ENCODE data around the gene ZDHHC6. TPM values are rescaled to one million over a fixed set of nuclear protein-coding genes. Genes with fewer than 3 reads are reported as not detected.

Gene ZDHHC6
- total and polyA plus RNA-seq, 8 donors, result 20.0 to 57.1 (median 25.5) TPM

DNA sequence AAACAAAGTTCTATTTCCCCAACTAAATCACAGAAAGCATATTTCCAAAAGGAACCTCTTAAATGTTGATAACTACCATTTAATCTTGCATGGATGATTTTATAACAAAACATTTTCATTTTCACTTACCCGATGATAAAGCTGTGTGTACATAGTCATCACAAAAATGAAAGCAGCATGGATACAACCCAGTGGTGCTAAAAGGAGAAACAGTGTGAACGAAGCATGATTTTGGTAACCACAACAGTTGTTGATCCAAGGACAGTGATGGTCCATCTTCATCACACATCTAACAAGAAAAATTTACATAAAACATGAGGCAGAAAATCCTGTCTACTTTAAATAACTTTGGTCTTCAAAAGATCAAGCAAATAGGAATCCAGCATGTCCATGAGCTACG lies 4.7 kb downstream of the ZDHHC6 start:
- Histone ChIP-seq H3K4me3 (no peak overlapping the region), H3K27me3 (no peaks in the 10 kb centered on the region), H3K36me3 (peaks cover 29 to 83% (median 78%) of the 10 kb centered on the region in 4 donors), H3K27ac (no peak overlapping the region), H3K9me3 (no peaks in the 10 kb centered on the region), H3K4me1 (peaks cover 6 to 31% (median 20%) of the 10 kb centered on the region in 4 donors)
- no peak for DNase-seq
- TF ChIP-seq, protein P1, sequence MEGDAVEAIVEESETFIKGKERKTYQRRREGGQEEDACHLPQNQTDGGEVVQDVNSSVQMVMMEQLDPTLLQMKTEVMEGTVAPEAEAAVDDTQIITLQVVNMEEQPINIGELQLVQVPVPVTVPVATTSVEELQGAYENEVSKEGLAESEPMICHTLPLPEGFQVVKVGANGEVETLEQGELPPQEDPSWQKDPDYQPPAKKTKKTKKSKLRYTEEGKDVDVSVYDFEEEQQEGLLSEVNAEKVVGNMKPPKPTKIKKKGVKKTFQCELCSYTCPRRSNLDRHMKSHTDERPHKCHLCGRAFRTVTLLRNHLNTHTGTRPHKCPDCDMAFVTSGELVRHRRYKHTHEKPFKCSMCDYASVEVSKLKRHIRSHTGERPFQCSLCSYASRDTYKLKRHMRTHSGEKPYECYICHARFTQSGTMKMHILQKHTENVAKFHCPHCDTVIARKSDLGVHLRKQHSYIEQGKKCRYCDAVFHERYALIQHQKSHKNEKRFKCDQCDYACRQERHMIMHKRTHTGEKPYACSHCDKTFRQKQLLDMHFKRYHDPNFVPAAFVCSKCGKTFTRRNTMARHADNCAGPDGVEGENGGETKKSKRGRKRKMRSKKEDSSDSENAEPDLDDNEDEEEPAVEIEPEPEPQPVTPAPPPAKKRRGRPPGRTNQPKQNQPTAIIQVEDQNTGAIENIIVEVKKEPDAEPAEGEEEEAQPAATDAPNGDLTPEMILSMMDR (IDR thresholded peaks at IDR 0.05), result no peak
- TF ChIP-seq EP300 (IDR thresholded peaks at IDR 0.05) (no peak), POLR2A (IDR thresholded peaks at IDR 0.05) (no peak), POLR2AphosphoS5 (IDR thresholded peaks at IDR 0.05) (no peak)
- WGBS, 5 donors, result 34 to 61% (median 49%) methylated on average over 3 of the region's 3 CpGs
- intact Hi-C loops (cut with DNase I; ENCODE audit: low total_unique reads), result no loop called here

DNA sequence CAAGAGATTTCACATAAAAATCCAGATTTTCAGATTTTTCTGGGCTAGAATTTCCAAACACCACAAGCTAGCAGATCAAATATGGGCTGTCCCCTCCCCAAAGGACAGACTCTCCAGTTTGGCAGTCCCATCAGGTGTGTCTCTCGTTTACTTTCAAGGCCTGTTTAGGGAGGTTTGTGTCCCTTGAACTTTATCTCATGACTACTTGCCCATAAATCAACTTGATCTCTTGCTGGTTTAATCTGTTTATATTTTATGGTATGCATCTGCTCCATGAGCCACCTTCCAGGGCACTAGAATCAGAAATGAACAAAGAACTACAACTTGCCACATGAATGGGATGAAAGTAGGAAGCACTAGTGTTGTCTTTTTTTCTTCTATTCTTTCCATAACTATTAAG lies 5.2 kb downstream of the ZDHHC6 start:
- no peak overlapping the region for H3K27ac ChIP-seq
- no peak for DNase-seq
- H3K4me3 ChIP-seq, result no peak overlapping the region
- no peaks in the 10 kb centered on the region for H3K27me3 ChIP-seq
- H3K4me1 ChIP-seq, result peaks cover 6 to 31% (median 20%) of the 10 kb centered on the region in 4 donors
- whole genome bisulfite sequencing, 5 donors, result 54 to 75% (median 69%) methylated on average over 1 of the region's 1 CpG
- TF ChIP-seq POLR2A (IDR thresholded peaks at IDR 0.05), result no peak
- no peak for TF ChIP-seq EP300 (IDR thresholded peaks at IDR 0.05)
- TF ChIP-seq, protein P1 (IDR thresholded peaks at IDR 0.05), result no peak
- TF ChIP-seq POLR2AphosphoS5 (IDR thresholded peaks at IDR 0.05), result no peak
- no peaks in the 10 kb centered on the region for H3K9me3 ChIP-seq
- H3K36me3 ChIP-seq, result peaks cover 32 to 89% (median 84%) of the 10 kb centered on the region in 4 donors
- intact Hi-C loops (cut with DNase I; ENCODE audit: low total_unique reads), result no loop called here

DNA sequence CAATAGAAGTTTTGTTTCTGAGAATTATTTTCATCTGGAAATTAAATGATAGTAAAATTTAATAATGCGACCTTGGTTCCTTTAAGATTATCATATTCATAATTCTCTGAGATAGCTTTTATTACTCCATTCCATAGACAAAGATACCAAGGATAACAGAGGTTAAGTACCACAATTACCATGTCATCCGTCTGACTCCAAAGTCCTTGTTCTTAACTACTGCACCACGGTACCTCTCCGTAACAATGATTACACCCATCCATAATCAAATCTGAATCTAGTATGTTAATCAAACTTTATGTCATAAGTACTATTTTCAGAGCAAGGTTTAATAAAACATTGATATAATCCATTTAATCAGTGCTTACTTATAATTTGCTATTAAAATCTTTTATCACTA lies 8.4 kb downstream of the ZDHHC6 start:
- Histone ChIP-seq H3K4me3 (no peak overlapping the region), H3K27me3 (no peaks in the 10 kb centered on the region), H3K4me1 (peaks cover 0 to 5% (median 0%) of the 10 kb centered on the region in 4 donors), H3K36me3 (peaks cover 47 to 95% (median 91%) of the 10 kb centered on the region in 4 donors), H3K27ac (no peak overlapping the region), H3K9me3 (no peaks in the 10 kb centered on the region)
- intact Hi-C loops (cut with DNase I; ENCODE audit: low total_unique reads), result no loop called here
- 83 to 96% (median 95%) methylated on average over 4 of the region's 4 CpGs for WGBS, 5 donors
- no peak for TF ChIP-seq POLR2AphosphoS5 (IDR thresholded peaks at IDR 0.05)
- no peak for DNase-seq

DNA sequence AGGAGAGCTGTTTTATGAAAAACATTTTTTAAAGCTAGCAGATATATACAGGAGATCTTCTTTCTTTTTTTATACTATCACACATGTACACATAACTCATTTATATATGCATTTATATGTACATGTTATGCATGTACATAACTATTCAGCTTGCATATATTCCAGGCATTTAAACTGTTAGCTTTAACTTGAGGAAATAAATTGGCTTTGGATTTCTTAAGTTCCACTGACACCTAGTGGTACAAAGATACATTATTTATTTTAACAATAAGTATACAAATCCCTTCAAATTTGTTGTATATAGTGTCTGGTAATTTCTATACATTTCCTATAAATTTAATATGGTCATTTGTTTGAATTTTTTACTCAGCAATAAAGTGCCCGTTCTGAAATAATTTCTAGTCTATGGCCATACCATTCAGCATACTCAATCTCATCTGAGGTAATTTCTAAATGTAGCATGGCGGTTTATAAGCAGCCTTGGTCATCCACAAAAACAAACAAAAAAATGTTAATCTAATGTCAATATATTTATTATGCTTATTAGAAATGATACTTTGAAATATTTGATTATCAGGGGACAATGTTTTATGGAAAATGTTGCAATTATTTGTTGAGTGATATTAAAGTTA lies 11.6 kb downstream of the ZDHHC6 start:
- WGBS, 5 donors, result 71 to 84% (median 77%) methylated on average over 2 of the region's 2 CpGs
- intact Hi-C loops (cut with DNase I; ENCODE audit: low total_unique reads), result no loop called here
- no peaks in the 10 kb centered on the region for H3K27me3 ChIP-seq
- DNase-seq, result peak in 1 of 2 donors; percentile 55
- H3K9me3 ChIP-seq, result no peaks in the 10 kb centered on the region
- TF ChIP-seq, protein P1 (IDR thresholded peaks at IDR 0.05), result peak in 4 of 7 experiments; percentile 23 to 42 (median 38)
- TF ChIP-seq POLR2AphosphoS5 (IDR thresholded peaks at IDR 0.05), result no peak
- no peak for TF ChIP-seq EP300 (IDR thresholded peaks at IDR 0.05)
- peaks cover 58 to 95% (median 92%) of the 10 kb centered on the region in 4 donors for H3K36me3 ChIP-seq
- no peaks in the 10 kb centered on the region for H3K4me1 ChIP-seq
- H3K4me3 ChIP-seq, result no peak overlapping the region
- H3K27ac ChIP-seq, result no peak overlapping the region

DNA sequence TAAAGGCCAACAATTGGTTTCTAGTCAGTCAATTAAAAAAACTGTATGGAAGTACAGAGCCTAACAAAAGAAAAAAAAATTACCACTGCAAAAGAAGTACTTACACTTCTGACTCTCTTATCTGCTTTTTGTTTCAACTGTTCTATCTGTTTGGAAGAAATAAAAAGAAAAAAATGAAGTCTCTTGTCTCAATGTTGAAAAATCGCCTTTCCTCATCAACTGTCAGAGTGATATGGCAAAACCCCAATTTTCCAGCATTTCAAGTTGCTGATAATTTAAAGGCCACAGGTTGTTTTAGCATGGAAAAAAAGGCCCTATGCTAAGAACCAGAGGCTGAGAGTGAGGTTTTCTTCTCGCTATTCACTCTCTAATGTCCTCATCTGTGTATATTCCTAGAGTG lies 13.6 kb downstream of the ZDHHC6 start:
- H3K36me3 ChIP-seq, result peaks cover 48 to 95% (median 93%) of the 10 kb centered on the region in 4 donors
- H3K27me3 ChIP-seq, result no peaks in the 10 kb centered on the region
- DNase-seq, result no peak
- H3K9me3 ChIP-seq, result no peaks in the 10 kb centered on the region
- H3K4me1 ChIP-seq, result no peaks in the 10 kb centered on the region
- H3K4me3 ChIP-seq, result no peak overlapping the region
- intact Hi-C loops (cut with DNase I; ENCODE audit: low total_unique reads), result no loop called here
- H3K27ac ChIP-seq, result no peak overlapping the region
- TF ChIP-seq POLR2AphosphoS5 (IDR thresholded peaks at IDR 0.05), result no peak
- TF ChIP-seq POLR2A (IDR thresholded peaks at IDR 0.05), result no peak
- WGBS, 5 donors, result 77 to 92% (median 86%) methylated on average over 2 of the region's 2 CpGs
